ENCODE results near the gene HCFC1.

The HCFC1 gene

DNA sequence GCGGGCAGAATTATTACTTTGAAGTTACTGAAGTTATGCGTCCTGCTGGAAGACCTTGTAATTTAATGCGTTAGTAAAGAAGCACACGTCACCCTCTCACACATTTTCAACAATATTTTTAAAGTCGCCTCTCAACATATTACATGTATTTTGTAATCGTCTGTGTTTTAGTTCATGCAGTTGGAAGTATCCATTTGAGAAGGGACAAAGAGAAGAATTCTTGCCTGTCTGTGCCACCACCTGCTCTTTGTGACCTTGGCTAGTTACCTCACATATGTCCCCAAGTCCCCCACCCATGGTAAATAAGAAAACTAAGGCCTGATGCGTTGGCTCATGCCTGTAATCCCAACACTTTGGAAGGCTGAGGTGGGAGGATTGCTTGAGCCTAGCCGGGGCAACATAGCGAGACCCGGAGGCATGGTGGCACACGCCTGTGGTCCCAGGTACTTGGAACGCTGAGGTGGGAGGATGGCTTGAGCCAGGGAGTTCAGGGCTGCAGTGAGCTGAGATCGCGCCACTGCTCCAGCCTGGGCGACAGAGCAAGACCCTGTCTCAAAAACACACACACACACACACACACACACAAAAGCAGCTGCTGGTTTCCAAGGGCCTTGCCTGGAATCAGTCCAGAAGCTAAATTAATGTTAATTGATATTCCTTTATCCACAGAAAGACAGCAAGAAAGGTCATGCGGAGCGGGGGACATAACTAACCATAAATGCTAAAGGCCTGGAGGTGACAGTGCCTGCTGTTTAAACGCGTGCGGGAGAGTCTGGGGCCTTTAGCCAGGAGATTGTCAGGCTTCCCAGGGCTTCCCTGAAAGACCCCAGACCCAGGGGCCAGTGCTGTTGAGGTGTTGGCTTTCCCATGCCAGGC, 1.7 kb upstream of the HCFC1 start:
- no peak for DNase-seq

GRCh38 chrX:153972368-153973126, 929 bp upstream of the HCFC1 start, which contains the start of gene TMEM187:
Gene TMEM187 (plus strand): TSS chrX:153972754. CDS start chrX:153982063, 9,309 bp downstream.
- peak; percentile 76 for DNase-seq

DNA sequence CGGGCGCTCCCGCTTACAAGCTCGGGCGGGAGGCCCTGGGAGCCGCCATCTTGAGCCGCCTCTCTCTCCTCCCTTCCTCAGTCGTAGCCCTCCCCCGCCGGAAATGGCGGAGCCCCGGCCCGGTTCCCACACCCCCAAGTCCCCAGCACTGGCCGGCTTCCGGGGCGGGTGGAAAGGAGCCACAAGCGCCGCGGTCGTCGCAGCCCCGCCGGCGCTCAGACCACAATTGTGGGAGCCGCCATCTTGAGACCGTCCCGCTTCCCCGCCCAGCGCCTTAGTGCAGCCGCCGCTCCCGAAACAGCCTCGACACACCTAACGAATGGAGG, 531 bp downstream of the HCFC1 start:
- peak; percentile 18 for DNase-seq

DNA sequence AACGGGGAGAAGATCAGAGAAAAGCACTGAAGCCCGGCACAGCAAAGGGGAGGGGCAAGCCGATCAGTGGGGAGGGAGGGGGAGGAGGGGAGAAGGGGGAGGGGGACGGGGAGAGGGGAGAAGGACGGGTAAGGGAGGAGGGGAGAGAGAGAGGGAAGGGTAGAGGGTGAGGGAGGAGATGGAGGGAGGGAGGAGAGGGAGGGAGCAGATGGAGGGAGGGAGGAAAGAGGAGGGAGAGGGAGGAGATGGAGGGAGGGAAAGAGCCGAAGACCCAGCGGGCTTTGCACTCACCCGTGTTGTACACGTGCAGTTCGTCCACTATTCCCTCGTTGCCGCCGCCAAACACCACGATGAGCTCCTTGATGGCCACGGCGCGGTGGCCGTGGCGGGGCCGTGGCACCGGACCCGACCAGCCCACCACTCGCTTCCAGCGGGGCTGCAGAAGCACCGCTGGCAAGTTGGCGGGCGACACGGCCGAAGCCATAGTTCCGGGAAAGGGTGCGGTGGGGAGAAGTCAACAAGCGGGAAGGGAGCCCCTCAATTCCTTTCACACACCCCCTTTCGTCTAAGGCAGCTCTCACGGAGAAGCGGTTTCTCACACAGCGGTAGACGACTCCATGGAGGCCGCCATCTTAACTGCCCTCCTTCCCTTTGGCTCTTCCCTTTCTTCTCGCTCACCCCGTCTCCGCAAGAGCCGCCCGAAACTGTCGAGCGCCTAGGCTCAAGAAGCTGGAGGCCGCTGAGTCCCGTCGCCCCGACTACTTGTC, 1.1 kb downstream of the HCFC1 start:
- no peak for DNase-seq

DNA sequence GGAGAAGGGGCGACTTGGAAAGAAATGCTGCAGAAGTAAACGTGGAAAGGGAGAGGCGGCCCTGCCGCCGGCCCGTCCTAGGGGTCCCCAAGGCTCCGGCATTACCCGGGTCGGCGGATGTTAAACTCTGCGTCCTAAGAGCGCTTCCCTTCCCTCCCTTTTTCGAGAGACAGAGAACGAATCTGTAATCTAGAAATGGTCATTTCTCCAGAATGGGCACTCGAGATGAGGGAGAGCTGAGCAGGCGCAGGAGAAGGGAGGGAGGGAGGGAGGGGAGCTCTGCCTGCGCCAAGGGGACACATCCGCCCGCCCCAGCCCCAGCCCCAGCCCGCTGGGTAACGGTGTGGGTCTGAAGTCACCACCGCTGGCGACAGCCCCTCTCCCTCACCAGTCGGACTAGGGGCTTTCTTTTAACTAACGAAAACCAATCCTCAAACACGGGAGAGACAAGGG, 1.7 kb downstream of the HCFC1 start:
- DNase-seq = no peak

DNA sequence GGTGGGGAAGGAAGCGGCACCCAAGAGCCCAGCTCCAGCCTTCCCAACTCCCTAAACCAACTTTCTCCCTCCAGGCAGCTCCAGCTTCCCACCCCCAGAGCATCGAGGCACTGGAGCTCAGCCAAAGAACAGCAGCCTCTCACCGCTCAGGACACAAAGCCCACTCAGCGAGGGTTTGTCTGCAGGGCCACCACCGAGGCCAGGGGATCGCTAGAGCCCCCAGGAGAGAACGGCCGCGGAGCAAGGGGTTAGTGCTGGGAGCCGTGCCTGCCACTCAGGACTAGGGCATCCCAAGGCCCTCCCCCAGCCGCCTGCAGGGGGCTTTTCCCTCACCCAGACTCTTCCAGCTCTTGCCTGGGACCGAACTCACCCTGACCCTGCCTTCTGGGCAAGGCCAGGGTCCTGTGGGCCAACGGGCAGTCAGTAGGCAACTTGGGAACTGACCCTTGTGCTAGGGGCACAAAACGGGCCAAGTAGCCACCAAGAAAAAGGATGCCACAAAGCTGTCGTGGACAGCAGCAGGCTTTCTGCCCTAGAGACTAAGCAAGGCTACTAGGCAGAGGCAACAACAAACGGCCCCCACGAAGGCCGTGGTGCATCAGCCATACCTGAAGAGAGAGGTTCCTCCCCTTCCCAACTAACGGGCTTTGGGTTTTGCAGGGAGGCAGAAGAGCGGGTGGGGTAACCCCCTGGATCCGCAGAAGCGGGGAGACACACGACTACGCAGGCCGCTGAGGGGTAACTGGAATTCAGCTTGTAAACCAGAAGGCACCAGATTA, 2.3 kb downstream of the HCFC1 start:
- no peak for DNase-seq

DNA sequence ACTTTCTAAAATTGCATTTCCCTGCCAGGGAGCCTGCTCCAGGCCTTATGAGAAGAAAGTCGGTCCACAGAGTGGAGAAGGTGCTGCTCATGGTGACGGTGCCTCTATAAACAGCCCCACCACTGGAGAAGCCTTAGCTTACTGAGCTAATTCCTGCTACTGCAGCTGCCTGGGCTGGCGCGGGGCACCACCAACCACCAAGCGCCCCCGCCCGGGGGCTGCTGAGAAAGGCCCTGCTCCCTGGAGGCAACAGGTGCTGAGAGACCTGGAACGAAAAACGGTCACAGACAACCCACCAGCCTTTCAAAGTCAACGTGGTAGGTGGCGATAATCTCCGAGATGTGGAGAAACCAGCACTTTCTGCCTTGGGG, 2.9 kb downstream of the HCFC1 start:
- no peak for DNase-seq

- no peak for DNase-seq
These were observed 3.4 kb downstream of the HCFC1 start for GRCh38 chrX:153968255-153968654.

DNA sequence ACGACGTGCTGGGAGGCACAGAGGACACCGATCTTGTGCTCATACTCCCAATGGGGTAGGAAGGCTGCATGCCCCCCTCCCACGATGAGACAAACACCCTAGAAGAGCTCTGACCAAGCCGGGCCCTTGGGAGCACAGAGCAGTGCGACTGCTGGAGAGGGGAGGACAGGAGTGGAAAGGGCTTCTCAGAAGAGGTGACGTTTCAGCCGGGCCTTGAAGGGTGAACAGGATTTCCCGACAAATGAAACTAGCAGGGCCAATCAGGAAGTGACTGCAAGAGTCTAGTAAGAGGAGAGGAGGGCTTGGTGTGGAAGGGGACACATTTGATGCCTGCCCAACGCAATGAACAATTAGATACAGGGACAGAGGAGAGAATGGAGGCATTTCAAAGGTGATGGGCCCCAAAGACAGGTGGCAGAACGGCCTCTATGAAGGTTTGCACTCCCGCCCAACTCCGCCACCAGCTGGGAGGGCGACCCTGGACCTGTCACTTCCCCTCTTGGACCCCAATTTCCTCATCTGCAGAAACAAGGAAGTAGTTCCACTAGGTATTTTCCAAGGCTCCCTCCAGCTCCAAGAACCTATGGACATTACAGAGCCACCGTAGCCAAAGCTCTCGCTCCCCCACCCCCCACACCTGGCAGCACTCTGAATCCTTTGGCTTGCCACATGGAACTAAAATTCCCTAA, 3.9 kb downstream of the HCFC1 start:
- no peak for DNase-seq

DNA sequence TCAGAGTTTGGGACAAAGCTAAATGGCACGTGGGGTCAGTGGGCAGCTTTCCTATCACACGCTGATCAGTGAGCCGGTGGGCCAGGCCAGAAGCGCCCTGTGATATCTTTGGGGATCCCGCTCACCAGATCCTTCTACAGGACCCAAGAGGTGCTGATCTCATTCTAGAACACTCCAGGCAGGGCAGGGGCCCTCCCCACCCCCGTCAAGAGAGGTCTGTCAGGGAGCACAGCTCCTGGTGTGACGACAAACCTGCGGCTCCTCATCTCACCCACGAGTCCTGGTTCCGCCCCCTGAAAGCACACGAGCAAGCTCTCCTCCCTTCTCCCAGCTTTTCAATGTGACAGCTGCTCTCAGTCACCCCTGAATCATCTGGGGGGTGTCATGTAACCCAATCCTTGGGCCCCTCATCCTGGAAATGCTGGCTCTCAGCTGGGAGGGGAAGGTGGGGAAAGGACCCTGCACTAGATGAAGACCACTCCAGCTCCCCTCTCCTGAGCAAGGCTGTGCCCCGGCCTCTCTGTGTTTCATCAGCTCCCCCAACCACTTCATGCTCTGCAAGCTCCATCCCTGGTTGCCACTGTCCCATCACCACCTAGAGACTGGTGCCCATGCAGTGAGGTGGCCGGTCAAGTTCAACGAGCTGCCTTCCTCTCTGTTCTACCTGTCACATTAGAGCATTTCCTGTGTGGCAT, 4.6 kb downstream of the HCFC1 start:
- DNase-seq = no peak

GRCh38 chrX:153966283-153966688, 5.3 kb downstream of the HCFC1 start:
- no peak for DNase-seq

GRCh38 chrX:153965406-153965805, 6.2 kb downstream of the HCFC1 start:
- no peak for DNase-seq

- DNase-seq = no peak
These were observed 7.5 kb downstream of the HCFC1 start for GRCh38 chrX:153964105-153964504.

DNA sequence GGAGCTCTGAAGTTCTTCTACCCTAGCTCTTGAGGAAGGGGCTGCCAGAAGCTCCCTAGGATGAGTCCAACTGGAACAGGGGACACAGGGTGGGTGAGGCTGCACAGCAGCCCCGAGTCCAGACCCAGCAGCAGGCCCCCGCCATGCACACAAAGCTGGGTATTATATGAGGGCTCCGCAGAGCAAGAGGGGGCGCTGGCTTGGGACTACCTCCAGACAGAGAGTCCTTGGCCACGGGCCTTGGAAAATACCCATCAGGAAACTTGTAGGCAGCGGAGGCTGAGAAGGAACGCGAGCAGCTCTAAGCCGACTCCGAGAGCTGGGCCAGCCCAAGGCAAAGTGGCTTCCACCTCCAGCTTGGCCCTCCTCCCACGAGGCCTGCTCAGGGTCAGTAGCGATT, 8.1 kb downstream of the HCFC1 start:
- no peak for DNase-seq

- no peak for DNase-seq
These were observed 10.3 kb downstream of the HCFC1 start for GRCh38 chrX:153961292-153961691.

DNA sequence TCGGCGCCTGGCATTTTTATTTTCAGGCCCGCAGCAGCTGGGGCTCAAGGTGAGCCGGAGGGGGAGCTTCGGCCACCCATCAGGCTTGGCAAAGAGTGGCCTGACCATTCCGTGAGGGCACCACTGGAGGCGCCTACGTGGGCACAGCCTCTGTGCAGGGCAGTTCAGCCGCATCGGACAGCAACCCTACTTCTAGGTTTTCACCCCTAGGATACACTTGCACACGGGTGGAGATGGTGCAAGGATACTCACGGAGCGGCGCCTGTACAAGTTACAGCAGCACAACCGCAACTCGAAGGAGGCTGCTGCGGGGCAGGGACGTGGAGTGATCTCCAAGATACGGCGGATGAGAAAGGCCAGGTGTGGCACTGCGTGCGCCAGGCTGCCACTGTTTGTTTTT, 10.8 kb downstream of the HCFC1 start:
- DNase-seq = no peak

DNA sequence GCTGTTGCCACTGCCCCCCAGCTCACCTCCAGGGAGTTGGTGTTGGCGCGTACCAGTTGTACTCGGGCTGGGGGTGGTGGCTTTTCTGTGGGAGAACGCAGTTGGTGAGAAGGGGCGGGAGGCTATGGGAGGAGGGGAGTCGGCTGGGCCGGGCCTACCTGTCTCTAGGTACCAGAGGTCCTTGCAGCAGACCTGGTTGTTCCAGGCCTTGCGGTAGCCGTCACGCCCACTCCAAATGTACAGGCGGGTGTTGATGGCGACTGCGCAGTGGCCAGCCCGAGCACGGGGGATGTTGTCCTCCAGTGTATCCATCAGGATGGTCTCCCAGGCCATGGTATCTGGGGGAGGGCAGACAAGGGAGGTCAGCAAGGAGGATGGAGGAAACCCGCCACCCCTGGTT, 11.5 kb downstream of the HCFC1 start:
- DNase-seq = no peak

DNA sequence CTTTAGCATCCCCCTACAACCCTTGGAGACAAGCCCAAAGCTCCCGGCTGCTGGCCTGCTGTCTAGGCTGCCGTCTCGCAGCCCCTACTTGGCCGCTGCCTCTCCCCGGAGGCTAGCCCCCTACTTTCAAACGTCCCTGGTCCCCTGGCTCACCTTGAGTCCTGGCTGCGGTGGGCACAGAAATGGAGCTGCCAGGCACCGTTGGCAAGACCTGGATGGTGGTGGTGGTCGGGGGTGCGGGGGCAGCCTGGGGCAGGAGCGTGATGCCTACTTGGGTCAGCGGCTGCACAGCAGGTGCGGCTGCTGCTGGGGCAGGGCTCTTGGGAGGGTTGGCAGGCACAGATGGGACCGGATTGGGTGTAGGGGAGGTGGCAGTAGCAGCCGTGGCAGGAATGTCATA, 12.0 kb downstream of the HCFC1 start:
- DNase-seq = no peak

- no peak for DNase-seq
These were observed 13.0 kb downstream of the HCFC1 start for GRCh38 chrX:153958605-153959004.

GRCh38 chrX:153957224-153957623, 14.4 kb downstream of the HCFC1 start:
- no peak for DNase-seq

All from NCI-H1417 treated with DMSO at 0.1 percent for 48 hours (cell line).